ENCODE results near the gene COPS9. TPM values are rescaled to one million over a fixed set of nuclear protein-coding genes. Genes with fewer than 3 reads are reported as not detected.

The COPS9 gene
- polyA plus RNA-seq, 1 donor (not counting 4 experiments of a cell fraction or from before 2014, with no cell fraction given): 399 TPM

DNA sequence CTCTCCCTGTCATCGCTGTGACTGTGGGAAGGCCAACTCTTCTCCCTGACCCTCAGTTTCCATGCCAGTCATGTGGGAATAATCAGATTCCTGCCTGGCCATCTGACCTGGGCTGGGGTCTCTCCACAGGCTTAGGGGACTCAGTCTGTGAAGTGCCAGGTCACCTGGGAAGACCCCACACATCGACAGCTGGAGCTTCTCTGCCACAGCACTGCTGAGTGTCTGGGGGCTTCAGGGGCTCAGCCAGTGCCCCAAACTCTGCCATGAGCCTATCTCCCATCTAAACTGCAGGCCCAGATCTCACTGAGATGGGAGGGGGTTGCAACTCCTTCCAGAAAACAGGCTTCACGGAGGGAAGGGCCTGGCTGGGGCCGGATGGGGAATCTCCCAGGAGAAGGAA is 46.4 kb upstream of the COPS9 start:
- Histone ChIP-seq H3K9me1 (ENCODE audit: control insufficient read depth, extremely low read depth, insufficient read depth, low read length) (no peaks in the 10 kb centered on the region), H3K36me3 (ENCODE audit: control insufficient read depth in 2 of 2, extremely low read depth in 1 of 2, insufficient read depth in 2 of 2, low read length in 2 of 2) (no peaks in the 10 kb centered on the region), H3K27ac (ENCODE audit: control insufficient read depth, insufficient read depth, low read length) (no peak overlapping the region), H3K79me2 (ENCODE audit: control insufficient read depth, insufficient read depth, low read length) (no peaks in the 10 kb centered on the region), H3K27me3 (ENCODE audit: control insufficient read depth, extremely low read depth, insufficient read depth, low read length) (peaks cover 46% of the 10 kb centered on the region), H3K4me2 (ENCODE audit: control insufficient read depth, extremely low read depth, insufficient read depth, low read depth, low read length) (no peak overlapping the region), H3K4me1 (ENCODE audit: control insufficient read depth, extremely low read depth, insufficient read depth, low read length) (peaks cover 8% of the 10 kb centered on the region), H3K9ac (ENCODE audit: control insufficient read depth, extremely low read depth, insufficient read depth, low read length) (no peak overlapping the region), H4K20me1 (ENCODE audit: control insufficient read depth, extremely low read depth, insufficient read depth, low read length) (no peaks in the 10 kb centered on the region), H3K4me3 (ENCODE audit: control insufficient read depth in 2 of 3, extremely low read depth in 1 of 3, insufficient read depth in 2 of 3, low read depth in 1 of 3, low read length in 3 of 3) (no peak overlapping the region), H3K9me3 (ENCODE audit: control insufficient read depth, low read depth, low read length) (peaks cover 2% of the 10 kb centered on the region), H2AFZ (ENCODE audit: control insufficient read depth, low read length) (no peak overlapping the region)
- FAIRE-seq: no peak
- DNase-seq (ENCODE audit: low read depth, low spot score): no peak
- TF ChIP-seq, protein P1, sequence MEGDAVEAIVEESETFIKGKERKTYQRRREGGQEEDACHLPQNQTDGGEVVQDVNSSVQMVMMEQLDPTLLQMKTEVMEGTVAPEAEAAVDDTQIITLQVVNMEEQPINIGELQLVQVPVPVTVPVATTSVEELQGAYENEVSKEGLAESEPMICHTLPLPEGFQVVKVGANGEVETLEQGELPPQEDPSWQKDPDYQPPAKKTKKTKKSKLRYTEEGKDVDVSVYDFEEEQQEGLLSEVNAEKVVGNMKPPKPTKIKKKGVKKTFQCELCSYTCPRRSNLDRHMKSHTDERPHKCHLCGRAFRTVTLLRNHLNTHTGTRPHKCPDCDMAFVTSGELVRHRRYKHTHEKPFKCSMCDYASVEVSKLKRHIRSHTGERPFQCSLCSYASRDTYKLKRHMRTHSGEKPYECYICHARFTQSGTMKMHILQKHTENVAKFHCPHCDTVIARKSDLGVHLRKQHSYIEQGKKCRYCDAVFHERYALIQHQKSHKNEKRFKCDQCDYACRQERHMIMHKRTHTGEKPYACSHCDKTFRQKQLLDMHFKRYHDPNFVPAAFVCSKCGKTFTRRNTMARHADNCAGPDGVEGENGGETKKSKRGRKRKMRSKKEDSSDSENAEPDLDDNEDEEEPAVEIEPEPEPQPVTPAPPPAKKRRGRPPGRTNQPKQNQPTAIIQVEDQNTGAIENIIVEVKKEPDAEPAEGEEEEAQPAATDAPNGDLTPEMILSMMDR (optimal IDR thresholded peaks at IDR 0.05 in 1 of 3, IDR thresholded peaks at IDR 0.05 in 1 of 3, conservative IDR thresholded peaks at IDR 0.05 in 1 of 3; ENCODE audit: extremely low read depth in 1 of 3, insufficient read depth in 2 of 3, low read length in 3 of 3): no peak
- TF ChIP-seq EZH2 (IDR thresholded peaks at IDR 0.05; ENCODE audit: low read length): no peak
- dilution Hi-C loops (cut with MboI; ENCODE audit: extremely low pct_ligation_motif_present, low sequenced_read_pairs): no loop called here

DNA sequence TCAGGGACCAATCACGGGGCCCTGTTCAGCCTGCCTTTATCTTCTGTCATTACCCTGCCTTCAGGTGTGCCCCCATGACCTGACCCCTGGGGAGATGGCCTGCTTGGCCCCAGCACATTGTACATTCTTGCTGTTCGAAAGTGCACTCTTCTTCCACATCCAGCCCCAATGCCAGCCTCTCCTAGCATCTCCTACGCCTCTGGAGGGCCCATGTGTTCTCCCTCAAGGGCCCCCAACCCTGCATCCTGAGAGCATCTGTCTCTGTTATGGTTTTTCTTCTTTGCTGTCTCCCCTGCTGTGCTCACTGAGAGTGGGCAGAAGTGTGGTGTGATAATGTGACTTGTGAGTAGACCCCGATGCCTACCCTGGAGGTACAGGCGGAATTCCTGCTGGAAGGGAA is 45.9 kb upstream of the COPS9 start:
- FAIRE-seq (no peak), DNase-seq (ENCODE audit: low read depth, low spot score) (no peak)
- no peaks in the 10 kb centered on the region for H3K9me3 ChIP-seq (ENCODE audit: control insufficient read depth, low read depth, low read length)
- peaks cover 43% of the 10 kb centered on the region for H3K27me3 ChIP-seq (ENCODE audit: control insufficient read depth, extremely low read depth, insufficient read depth, low read length)
- H3K79me2 ChIP-seq (ENCODE audit: control insufficient read depth, insufficient read depth, low read length): no peaks in the 10 kb centered on the region
- dilution Hi-C loops (cut with MboI; ENCODE audit: extremely low pct_ligation_motif_present, low sequenced_read_pairs): no loop called here
- H2AFZ ChIP-seq (ENCODE audit: control insufficient read depth, low read length): no peak overlapping the region
- H3K4me1 ChIP-seq (ENCODE audit: control insufficient read depth, extremely low read depth, insufficient read depth, low read length): peaks cover 8% of the 10 kb centered on the region
- no peaks in the 10 kb centered on the region for H3K9me1 ChIP-seq (ENCODE audit: control insufficient read depth, extremely low read depth, insufficient read depth, low read length)
- no peaks in the 10 kb centered on the region for H3K36me3 ChIP-seq (ENCODE audit: control insufficient read depth in 2 of 2, extremely low read depth in 1 of 2, insufficient read depth in 2 of 2, low read length in 2 of 2)
- H3K27ac ChIP-seq (ENCODE audit: control insufficient read depth, insufficient read depth, low read length): no peak overlapping the region
- TF ChIP-seq, protein P1 (optimal IDR thresholded peaks at IDR 0.05 in 1 of 3, IDR thresholded peaks at IDR 0.05 in 1 of 3, conservative IDR thresholded peaks at IDR 0.05 in 1 of 3; ENCODE audit: extremely low read depth in 1 of 3, insufficient read depth in 2 of 3, low read length in 3 of 3): no peak
- no peak for TF ChIP-seq EZH2 (IDR thresholded peaks at IDR 0.05; ENCODE audit: low read length)
- no peak overlapping the region for H3K9ac ChIP-seq (ENCODE audit: control insufficient read depth, extremely low read depth, insufficient read depth, low read length)
- H3K4me2 ChIP-seq (ENCODE audit: control insufficient read depth, extremely low read depth, insufficient read depth, low read depth, low read length): no peak overlapping the region
- H4K20me1 ChIP-seq (ENCODE audit: control insufficient read depth, extremely low read depth, insufficient read depth, low read length): no peaks in the 10 kb centered on the region
- no peak overlapping the region for H3K4me3 ChIP-seq (ENCODE audit: control insufficient read depth in 2 of 3, extremely low read depth in 1 of 3, insufficient read depth in 2 of 3, low read depth in 1 of 3, low read length in 3 of 3)

All from keratinocyte (primary cell).